SKM-1 treated with dmso at 0.1 percent for 144 hours (cell line): Measurements from ENCODE around the gene PCDH15.

ENCODE experiments used
- DNase-seq: peaks from one replicate; lab custom pipeline; 2025; ENCODE audit not compliant: unreplicated experiment; lab: John Stamatoyannopoulos, UW

PCDH15 gene

DNA sequence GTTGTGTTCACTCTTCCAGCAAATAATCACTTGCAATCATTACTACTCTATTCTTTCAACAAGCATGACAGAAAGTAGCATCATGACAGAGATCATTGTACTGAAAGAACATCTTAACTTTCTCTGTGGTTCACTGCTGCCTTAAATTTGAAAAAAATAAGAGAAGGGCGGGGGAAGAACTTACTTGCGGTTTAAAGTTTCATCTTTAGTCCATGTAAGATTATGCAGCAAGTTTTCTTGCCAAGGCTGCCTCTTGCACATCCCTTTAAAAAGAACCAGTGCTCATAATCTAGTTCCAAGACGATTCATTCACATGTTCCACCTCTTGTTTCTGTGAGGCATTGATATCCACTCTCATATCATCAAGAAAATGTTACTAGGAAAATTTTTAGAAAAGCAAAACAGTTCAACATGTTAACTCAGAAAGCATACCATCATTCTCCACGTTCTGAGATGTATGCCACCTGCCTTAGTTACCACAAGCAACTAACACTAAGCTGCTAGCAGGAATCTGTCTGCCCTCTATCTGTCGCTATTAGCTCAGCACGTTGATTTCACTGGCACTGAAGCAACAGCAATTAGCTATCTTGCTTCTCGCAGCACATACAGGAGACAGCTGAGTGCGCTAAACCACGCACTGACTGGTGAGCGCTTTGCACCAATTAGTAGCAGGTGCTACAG lies at the start of gene PCDH15:
TSS of gene PCDH15 (minus strand) at position 491 of the 681 bp plus-strand sequence. CDS start 136,969 bp downstream, outside the sequence.
- DNase-seq = no peak

DNA sequence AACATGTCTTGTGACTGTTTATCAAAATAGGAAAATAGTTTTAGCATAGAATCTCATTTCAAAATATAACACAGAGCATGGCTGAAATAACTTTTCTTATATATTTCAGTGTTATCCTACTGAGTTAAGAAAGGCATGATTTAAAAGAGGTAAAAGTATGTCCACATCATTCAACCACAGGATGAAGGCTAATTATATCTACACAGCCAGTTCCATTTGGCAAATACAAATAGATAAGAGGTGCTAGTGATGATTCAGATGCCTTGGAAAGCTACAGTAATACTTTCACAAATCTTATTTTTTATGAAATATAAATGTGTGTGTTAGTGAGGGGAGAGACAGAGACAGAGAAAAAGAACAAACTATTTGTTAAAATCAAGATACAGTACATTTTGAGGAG lies 42.9 kb upstream of the PCDH15 start:
- no peak for DNase-seq

DNA sequence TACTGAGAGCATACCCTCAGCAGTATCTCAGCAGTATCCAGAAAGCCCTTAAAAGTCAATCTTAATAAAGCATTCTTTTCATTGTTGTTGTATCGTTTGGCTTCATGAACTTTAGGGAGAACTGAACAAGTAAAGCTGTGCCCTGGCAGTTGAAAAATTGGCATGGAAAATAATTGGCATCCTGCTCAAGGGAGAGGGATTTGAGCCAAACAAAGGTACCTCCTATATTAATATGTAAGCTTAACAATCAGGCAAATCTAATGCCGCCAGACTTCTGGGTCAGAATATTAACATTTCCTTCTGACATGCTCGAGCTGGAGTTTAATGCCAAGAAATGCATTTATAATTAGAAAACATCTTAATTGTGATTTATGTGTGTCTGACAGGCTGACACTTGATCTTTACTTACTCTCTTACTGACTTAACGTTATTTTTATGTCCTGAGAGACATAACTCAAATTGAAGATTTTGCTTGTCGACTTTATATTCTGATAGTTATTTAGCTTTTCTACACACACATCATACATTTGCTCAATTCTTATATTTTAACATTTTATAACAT lies 42.1 kb upstream of the PCDH15 start:
- DNase-seq = no peak

- no peak for DNase-seq
Measured at GRCh38 chr10:54837479-54837878, 36.4 kb upstream of the PCDH15 start.

DNA sequence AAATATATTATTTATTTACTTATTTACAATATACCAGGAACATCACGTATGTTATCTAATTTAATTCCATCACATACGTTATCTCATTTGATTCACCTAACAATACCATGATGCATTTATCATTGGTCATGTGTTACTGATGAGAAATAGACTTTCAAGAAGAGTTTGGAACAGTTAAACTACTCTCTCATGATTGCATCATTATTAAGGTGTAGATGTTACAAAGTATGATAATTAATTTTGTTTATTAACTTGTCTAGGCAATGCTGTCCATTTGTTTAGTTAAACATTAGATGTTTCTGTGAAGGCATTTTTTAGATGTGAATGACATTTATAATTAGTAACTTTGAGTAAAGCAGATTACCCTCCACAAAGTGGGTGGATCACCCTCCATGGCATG lies 32.0 kb upstream of the PCDH15 start:
- DNase-seq = no peak

DNA sequence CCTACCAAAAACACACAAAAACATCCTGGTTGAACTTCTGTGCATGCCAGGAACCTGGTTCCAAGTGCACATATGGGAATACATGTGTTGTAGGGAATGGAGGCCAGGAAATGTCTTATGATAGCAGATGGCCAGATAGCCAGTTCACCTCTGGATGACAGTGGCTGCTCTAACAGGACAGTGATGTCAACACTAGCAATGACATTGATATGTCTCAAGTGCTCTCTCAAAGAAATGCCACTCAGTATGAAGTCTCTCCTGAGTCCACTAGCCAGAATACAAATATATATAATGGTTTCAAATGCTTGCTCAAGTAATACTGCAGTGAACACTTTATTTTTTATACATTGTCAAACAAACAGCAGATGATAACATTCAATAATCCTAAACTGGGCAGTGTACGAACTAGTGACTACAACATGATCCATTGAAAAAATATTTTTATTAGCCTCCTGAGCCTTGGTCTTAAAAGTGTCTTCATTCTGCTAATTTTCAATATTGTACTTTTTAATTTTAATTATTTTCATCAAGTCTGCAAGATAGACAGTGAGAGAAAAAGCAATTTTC lies 26.0 kb upstream of the PCDH15 start:
- DNase-seq = no peak

GRCh38 chr10:54815583-54815982 lies 14.6 kb upstream of the PCDH15 start:
- DNase-seq = no peak

DNA sequence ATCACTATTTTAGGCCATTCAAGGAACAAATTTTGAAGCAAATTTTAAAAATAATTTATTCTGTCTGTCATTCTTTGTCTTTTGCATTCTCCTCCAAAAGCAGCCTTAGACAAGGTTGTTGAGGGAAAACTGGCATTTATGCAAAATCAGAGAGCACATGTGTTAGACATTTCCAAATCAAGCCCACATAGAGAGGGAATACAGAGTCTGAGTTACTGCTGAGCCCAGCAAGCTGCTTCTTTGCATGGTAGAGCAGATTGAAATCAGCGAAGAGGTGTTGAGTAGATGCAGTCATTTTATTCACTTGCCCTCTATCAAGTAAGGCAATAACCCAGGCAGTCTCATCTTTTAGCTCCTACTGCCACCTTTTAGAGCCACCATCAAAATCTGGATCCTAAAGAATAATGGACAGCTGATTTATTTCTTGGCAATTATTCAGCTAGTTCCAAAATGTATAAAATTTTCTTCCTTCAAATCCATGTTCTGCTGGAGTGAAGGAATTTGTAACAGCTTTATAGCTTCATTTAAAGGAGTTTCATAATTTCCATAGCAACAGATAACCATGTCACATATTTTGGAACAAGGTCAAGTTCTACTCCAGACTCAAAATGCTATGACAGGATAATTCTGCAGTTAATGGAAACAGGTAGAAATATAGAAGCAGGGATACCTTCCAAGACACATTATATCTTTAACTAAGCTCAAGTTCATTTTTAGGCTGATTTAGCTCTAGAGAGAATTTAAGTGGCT lies 7.3 kb upstream of the PCDH15 start:
- DNase-seq = no peak

GRCh38 chr10:54799506-54799905 lies 1.5 kb downstream of the PCDH15 start:
- DNase-seq = no peak

DNA sequence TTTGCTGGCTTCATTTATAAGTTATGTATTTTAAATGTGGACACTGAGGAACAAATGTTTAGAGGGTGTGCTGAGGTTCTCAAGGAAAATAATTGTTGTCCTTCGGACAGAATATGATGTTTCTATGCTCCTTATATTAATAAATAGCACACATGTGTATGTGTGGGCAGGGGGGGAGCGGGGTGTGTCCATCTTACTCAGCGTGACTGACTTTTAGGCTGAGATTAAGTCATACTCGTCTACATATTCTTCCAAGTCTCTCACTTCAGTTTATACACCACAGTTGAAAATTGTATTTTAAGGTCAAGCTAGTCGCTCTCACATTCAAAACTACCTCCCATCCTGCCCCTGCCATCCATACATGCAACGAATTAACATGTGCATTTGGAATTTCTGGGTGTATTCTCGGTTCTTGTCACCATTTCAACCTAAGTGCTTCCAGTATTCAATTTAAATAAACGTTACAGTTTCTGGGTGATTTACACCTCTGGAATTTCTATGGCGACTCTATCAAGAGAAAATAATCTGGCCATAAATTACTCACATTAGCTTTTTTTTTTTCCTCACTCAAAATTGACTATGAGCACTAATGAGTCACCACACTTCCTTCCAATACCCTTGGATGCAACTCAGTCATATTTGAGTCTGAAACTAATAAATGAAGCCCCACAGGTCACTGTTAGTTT lies 3.3 kb downstream of the PCDH15 start:
- DNase-seq = no peak

DNA sequence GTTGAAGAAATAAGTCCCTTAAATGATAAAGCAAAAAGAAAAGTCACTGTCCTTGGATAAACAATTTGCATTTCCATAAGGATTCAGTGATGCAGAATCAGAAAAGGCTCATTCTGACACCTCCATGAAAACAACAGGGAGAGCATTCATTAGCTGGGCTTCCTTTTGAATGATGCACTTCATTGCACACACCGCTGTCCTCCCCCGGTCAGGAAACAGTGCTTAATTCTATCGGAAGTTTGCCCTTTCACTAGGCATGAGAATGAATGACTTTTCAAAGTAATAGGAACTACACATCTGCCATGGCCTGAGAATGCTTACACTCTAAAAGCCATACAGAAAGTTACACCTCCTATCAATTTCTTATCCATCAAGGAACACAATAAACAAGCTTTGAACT lies 4.2 kb downstream of the PCDH15 start:
- DNase-seq = no peak

DNA sequence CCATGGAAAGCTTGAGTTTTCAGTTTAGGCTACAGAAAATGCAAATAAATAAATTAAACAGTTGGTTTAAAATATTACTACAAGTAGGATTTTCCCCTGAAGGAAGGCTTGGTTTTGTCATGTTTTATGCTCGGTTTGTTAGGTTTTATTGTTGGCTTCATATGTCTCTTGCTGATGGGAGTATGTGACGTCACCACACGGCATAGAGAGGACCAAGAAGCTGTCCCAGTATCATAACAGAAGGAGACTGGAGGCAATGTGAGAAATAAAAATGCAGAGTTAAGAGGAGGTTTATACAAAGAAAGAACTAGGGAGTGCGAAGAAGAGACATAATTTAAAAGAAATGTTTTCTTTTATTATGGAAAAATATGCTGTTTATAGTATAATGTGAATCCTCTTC lies 24.4 kb downstream of the PCDH15 start:
- DNase-seq = no peak

GRCh38 chr10:54772468-54773122 lies 28.4 kb downstream of the PCDH15 start:
- DNase-seq = no peak

- no peak for DNase-seq
Measured at GRCh38 chr10:54769051-54769450, 32.0 kb downstream of the PCDH15 start.

DNA sequence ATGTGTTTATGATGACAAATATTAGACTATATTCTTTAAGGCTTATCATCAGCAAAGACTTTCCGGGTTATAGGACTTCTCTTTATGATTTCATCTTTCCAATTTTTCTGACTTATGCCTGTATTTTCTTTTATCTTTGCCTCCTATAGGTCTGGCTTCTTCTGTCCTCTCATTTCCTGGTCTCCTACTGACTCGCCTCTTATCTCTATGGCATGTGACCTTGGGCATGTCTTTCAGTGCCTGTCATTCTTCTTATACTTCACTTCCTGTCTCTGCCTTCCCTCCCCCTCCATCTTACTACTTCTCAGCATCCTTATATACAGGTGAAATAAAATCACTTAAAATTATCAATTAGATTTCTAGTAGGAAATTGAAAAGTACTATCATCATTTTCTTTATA lies 42.2 kb downstream of the PCDH15 start:
- DNase-seq = no peak

GRCh38 chr10:54749623-54750022 lies 51.4 kb downstream of the PCDH15 start:
- no peak for DNase-seq

DNA sequence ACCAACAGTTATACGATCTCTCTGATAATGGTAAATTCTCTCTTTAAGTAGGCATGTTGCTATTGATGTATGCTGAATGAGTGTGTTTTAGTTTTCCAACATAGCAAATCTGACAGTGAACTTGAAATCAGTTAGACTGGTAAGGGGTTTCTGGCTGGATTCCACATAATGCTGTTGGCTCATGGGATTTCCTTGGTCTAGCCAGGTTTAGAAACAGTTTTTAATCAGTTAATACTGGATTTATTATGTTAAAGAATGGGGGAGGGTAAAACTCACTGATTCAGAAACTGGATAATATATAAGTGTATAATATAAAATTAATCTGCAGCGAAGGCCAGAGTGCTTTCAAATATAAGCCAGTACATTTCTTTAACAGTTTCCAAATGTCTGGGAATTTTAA lies 55.6 kb downstream of the PCDH15 start:
- DNase-seq = no peak

GRCh38 chr10:54742416-54742815 lies 58.6 kb downstream of the PCDH15 start:
- no peak for DNase-seq

DNA sequence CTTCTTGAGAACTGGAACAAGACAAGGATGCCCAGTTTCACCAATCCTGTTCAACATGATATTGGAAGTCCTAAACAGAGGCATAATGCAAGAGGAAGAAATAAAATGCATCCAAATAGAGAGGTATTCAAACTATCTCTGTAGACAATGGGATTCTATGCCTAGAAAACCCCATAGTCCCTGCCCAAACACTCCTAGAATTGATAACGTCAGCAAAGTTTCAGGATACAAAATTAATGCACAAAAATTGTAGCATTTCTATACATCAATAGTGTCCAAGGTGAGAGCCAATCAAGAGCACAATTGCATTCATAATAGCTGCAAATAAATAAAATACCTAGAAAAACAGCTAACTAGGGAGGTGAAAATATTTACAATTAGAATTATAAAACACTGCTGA lies 72.5 kb downstream of the PCDH15 start:
- DNase-seq = no peak

DNA sequence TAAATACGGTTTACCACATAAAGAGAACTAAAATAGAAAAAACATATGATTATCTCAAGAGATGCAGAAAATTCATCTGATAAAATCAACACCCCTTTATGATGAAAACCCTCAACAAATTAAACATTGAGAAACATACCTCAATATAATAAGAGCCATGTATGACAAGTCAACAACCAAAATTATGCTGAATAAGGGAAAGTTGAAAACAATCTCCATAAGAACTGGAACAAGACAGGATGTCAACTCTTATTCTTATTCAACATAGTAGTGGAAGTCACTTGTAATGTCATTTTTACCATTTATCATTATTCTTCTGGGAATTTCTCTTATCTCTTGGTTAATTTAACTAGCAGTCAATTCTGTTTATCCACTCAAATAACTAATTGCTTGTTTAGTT lies 79.0 kb downstream of the PCDH15 start:
- no peak for DNase-seq

DNA sequence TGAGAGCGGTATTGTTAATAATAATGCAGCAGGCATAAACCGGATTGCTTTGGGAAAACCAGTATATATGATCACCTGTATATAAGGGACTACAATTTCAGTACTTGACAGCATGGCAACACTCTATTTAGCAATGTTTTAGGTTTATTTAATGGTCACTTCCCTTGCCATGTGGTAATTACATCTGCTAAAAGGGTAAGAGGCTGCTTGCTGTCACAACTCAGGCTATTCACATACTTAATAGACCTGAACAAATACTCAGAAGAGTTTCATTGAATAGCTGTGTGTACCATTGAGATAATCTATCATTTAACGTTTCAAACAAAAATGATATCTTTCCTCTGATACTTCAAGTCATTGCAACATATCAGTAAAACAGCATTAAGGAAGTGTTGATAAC lies 90.1 kb downstream of the PCDH15 start:
- no peak for DNase-seq
